SK-N-MC (cell line): ENCODE data around the gene FNDC3B.

Source experiments
- EZH2 ChIP-seq: fragments of 200-600 bp; sonication (generic); IDR thresholded peaks from one replicate; pipeline ENCODE4 v1.6.1; 2017; ENCODE audit warnings: antibody characterized with exemption
- POLR2AphosphoS5 ChIP-seq: IDR thresholded peaks from 2 replicates; pipeline ENCODE4 v1.6.1; 2012; ENCODE audit warnings: mild to moderate bottlenecking, low read depth, low read length, borderline replicate concordance

DNA sequence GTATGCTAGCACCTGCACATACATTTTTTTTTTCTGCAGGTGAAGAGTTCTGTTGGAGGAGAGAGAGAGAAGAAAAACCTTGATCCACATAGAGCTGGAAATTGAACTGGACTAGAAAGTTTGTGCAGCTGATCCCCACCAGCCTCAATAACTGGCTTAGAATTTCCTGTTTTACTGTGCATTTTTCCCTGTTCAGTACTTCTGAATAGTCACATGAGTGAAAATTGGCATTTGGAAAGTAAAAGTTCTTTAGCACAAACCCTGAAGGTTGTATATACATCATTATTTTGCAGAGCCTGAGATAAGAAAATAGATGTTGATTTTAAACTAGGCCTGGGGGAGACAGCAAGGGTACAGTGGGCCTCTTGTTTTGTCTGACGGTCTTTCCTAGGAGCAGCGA, 366.5 kb downstream of the FNDC3B start:
- no peak for TF ChIP-seq EZH2
- no peak for TF ChIP-seq POLR2AphosphoS5
